ENCODE data around the gene MRPL2.
A peak's percentile ranks its signal among the peaks of the same experiment; 100 is the strongest.

MRPL2 gene

DNA sequence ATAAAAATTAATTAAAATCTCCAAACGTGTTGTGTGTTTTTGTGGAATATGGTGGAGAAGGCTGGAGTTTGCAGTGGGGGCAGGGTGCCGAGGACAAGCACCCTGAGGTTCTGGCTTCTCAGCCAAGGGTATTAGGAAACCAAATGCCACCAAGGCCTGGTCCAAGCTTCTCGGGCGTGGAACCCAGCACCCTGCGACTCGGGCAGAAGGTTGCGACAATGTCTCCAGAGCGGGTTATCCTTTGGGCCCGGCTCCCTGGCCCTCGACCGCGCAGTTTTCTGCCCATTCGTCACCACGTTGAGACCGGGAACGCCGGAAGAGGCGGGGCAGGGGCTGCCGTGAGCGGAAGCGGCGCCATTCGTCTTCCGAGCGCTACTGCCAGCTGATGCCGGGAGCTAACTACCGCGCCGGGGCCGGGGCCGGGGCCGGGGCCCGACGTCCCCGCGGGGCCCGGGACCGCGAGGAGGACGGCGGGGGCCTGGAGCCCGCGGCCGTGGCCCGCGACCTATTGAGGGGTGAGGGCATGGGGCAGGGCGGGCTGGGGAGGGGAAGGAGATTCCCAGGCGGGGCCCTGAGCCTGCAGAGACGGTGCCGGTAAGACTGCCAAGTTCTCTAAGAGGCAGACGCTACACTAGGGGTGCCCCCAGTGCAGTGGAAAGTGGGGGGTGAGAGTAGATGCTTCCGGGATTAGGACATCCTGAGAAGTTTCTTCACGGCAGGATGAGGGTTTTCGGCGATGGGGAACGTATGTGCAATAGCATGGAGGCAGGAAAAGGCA is 37.8 kb downstream of the MRPL2 start, which contains the start of gene RRP36:
Gene RRP36 (plus strand): TSS at position 354 of the 778 bp plus-strand sequence. CDS start 32 bp downstream, at position 386.
- DNase-seq (ENCODE audit: extremely low read depth in 1 of 2, low read depth in 1 of 2), result peak; percentile 50 to 52

DNA sequence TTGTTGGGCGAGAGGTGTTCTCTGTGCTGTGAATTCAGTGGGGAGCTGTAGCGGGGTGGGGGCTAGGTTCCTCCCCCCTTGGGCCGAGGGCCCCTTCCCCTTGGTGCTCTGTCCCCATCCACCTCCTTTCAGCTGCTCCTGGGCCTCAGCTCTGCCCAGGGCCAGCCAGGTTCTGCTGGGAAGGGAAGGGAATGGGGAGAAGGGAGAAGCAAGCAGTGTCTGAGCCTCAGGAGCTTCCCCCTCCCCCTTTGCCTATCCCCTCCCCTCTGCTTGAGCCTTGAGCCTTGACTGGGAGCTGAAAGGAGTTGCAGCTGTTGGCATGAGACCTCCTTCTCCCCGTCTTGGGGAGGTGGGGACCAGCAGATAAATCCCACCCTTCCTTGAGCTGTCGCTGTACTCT is 38.4 kb downstream of the MRPL2 start:
- DNase-seq (ENCODE audit: extremely low read depth in 1 of 2, low read depth in 1 of 2), result no peak

DNA sequence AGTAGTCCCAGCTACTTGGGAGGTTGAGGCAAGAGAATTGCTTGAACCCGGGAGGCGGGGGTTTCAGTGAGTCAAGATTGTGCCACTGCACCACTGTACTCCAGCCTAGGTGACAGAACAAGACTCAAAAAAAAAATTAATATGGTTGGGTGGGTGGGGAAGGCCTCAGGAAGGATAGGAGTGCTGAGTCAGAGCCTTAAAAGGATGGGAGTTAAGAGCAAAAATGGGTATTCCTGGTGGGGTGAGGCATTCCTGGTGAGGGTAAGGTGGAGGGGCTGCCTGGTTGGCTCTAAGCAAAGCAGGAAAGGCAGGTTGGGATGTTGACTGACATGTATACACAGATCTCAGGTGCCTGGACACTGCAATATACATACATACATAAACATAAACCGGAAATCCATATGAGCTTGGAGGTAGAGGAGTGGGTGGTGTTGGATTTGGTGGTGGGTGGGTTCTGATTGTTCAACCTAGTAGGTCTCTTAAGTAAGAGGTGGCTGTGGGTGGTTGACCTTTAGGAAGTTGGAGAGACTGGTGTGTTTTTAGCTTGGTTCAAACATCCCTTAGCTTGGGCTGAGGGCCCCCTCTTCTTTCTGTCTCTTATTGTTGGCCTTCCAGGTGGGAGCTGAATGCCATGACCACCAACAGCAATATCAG is 39.1 kb downstream of the MRPL2 start:
- no peak for DNase-seq (ENCODE audit: extremely low read depth in 1 of 2, low read depth in 1 of 2)

DNA sequence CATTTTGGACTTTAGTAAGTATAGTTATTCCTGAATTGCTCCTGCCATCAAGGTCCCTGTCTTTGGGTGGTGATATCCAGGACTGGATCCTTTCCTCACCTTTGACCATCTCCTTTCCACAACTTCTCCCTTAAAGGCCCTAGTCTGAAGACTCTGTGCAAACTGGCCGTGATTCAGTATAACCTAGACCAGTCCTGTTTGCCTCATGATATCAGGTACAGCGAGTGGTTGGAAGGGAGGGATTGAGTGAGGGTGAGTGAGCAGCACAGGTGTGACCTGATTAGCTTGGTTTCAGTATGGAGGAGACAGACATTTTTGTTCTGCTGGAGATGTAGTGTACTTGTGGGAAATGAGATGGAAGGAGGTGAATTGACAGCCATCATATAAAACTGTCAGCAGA is 40.1 kb downstream of the MRPL2 start:
- DNase-seq (ENCODE audit: extremely low read depth in 1 of 2, low read depth in 1 of 2), result no peak

DNA sequence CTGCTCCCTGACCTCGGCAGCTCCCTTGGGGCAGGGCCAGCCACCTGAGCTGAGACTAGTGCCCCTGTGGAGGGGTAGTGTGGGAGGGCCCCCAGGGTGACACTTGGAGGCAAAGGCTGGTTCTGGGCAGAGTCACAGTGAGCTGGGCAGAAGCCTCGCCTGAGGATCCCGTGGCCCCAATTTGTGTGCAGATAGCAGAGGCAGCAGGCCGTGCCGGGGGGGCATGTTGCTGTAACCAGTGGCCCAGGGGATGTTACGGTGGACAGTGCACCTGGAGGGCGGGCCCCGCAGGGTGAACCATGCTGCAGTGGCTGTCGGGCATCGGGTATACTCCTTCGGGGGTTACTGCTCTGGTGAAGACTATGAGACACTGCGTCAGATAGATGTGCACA is 42.3 kb downstream of the MRPL2 start:
- DNase-seq (ENCODE audit: extremely low read depth in 1 of 2, low read depth in 1 of 2), result no peak

DNA sequence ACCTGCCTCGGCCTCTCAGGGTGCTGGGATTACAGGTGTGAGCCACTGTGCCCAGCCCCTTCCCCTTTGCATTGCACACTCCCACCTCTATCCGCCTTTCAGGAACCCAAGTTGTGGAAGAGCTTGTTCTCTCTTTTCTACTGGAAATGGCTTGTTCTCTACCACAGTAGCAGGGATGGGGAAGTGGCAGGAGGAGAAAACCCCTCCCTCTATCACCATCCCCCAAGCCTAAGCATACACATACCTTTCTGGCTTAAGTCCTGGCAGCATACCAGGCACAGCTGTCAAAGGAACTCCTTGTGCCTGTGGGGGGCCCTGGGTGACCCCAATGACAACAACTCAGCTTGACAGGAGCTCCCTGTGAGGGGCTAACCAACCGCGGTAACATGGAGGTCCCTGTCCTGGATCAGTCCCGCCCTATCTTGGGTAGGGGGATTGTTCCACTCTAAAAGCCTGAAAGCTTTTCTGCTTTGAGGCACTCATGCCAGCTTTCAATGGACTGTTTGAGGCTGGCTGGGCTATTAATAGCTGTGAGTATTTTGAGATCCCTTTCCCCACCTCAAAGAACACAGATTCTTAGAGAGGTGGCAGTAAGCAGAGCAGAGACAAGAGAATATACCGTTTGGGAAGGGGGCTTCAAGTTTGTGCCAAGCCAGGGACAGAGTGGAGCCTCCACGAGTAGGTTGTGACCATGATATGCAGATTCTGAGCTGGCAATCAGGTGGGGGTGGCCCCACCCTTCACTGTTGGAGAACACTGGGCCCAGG is 42.9 kb downstream of the MRPL2 start:
- DNase-seq (ENCODE audit: extremely low read depth in 1 of 2, low read depth in 1 of 2), result no peak

DNA sequence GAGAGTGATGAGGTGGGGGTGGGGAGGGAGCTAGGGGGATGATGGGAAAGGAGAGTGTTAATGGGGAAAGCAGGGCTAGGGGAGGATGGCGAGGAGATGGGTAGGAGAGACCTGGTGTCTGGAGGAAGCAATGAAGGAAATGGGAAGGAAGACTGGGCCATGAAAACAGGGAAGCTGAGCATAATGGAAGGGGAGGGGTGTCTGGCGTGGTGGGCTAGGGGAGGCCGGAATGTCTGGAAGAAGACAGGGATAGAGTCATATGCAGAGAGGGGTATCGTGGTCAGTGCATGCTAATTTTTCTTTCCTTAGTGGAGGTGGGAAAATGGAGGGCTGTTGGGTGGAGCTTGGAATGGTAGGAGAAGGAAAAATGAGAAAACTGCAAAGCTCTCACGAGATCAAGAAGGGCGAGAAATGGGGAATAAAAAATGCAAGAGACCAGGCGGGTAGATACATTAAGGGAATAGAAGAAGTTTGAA is 44.8 kb downstream of the MRPL2 start:
- no peak for DNase-seq (ENCODE audit: extremely low read depth in 1 of 2, low read depth in 1 of 2)

DNA sequence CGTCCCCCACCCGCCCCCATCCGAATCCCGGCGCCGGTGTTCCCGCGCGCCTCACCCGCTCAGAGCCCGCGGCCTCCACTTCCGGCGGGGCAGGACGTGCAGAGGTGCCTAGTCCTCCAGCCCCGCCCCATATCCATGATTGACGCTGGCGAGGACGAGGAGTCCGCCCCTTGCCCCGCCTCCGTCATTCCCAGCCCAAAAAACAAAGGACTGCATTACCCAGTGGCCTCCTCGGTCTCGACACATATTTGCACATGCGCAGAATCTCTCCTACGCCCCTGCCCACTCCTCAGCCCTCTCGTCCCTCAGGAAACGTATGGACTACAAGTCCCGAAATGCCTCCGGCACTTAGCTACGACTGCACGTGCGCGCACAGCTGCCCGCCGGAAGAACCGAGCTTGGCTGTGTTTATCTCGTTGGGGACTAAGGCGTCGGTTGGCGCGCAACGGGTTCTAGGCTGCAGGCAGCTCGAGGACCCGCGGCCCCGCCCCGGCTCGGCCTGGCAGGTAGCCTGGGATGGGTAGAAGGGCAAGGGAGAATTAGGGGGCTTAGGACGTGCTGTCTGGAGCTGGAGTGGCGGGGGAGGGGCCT is 45.3 kb downstream of the MRPL2 start, which contains the start of the genes KLHDC3 and MEA1:
Gene KLHDC3 (plus strand): TSS at position 407 of the 591 bp plus-strand sequence. CDS start 2,944 bp downstream, outside the sequence.
Gene MEA1 (minus strand): TSS at position 104 of the 591 bp plus-strand sequence. CDS start 133 bp downstream, outside the sequence.
- DNase-seq (ENCODE audit: extremely low read depth in 1 of 2, low read depth in 1 of 2), result peak; percentile 98 to 99

DNA sequence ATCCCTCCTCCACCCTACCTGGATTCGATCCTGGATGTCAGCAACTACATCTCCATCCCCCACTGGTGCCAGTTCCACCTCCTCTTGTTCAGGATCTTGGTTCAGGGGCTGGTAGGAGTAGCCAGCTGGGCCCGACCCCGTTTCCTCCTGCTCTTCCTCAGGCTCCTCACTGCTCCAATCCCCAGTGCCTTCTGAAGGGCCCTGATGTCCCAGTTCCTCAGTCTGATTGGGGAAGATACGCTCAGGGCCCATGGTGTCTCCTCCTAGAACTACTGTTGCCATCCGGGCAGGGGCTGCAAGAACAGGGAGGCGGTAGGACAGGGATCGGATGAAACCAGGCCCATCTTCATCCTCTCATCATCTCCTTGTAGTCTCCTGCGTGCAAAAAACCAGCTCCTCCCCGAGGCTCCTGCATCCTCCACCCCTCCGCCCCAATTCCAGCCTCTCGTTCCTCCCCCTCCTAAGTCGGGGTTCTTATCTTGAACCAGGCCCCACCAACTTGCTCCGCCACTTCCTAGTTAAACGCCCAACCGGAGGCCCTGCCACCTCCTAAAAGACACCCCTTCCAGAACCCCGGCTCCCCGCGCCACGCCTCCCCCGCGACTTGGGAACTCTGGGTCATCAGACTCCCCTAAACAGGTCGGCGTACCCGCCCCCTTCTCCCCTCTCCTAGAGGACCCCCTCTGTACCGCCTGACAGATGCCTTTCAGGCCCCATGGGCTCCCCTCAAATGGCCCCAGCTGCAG is 46.0 kb downstream of the MRPL2 start:
- DNase-seq (ENCODE audit: extremely low read depth in 1 of 2, low read depth in 1 of 2), result no peak

DNA sequence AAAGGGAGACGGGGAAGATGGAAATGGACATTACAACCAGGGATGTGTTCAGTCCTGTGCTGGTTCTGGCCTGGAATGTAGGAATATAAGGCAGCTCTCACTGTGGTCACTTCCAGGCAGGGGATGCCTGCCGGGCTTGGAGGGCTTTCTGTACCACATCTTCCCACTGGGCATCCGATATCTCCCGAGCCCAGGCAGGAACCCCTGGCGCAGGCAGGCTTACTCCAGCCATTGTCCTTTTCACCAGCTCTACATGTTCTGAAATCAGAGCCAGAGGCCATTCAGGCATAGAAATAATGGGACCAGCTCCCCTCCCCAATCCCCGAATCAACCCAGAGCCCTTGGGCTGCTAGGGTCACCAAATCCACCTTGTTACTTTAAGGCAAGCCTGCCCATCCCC is 46.9 kb downstream of the MRPL2 start:
- no peak for DNase-seq (ENCODE audit: extremely low read depth in 1 of 2, low read depth in 1 of 2)

DNA sequence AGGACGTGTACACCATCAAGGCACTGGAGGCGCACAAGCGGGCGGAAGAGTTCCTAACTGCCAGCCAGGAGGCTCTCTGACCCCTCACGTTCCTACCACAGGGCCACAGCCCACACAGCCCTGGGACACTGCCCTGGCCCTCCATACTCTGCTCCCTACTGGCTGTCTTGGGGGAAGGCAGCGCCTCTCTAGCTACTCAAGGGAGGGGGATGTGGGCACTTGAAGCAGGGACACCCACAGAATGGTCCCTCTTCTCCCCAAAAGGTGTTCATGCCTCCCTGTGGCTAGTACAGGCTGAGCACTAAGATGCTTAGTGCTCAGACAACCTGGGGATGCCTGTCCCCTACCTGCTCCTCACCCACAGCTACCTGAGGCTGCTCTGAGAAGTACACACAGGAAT is 48.0 kb downstream of the MRPL2 start:
- no peak for DNase-seq (ENCODE audit: extremely low read depth in 1 of 2, low read depth in 1 of 2)

DNA sequence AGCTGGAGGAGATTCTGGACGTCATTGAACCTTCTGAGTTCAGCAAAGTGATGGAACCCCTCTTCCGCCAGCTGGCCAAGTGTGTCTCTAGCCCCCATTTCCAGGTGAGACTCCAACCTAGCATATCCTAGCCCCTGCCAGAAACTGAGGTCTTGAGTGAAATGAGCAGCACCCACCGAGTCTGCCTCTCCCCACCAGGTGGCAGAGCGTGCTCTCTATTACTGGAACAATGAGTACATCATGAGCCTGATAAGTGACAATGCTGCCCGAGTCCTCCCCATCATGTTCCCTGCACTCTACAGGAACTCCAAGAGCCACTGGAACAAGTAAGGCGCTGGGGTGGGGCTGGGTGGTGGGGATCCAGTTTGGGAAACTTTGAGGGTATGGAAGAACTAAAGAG is 50.1 kb downstream of the MRPL2 start:
- DNase-seq (ENCODE audit: extremely low read depth in 1 of 2, low read depth in 1 of 2), result no peak

DNA sequence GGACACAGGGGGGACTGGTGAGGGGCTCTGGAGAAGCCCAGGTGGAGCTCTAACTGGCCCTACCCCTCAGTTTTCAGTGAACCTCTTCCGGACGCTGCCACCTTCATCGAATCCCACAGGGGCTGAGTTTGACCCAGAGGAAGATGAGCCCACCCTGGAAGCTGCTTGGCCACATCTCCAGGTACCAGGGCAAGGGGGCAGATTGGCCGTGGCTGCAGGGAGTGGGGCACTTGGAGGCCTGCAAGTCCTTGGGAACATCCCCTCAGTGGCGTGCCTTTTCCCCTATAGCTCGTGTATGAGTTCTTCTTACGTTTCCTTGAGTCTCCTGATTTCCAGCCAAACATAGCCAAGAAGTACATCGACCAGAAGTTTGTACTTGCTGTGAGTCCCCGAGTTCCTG is 52.1 kb downstream of the MRPL2 start:
- no peak for DNase-seq (ENCODE audit: extremely low read depth in 1 of 2, low read depth in 1 of 2)

DNA sequence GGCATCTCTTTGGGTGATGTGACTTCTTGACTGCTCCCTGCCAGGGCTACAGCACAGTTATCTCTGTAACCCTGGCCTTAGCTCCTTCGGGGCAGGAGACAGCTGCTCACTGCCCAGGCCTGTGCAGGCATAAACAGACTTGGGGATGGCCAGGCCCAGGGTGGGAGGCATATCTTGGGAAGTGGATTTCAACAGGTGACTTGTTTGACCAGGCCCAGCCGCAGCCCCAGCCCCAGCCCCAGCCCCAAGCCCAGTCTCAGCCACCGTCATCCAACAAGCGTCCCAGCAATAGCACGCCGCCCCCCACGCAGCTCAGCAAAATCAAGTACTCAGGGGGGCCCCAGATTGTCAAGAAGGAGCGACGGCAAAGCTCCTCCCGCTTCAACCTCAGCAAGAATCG is 53.0 kb downstream of the MRPL2 start:
- DNase-seq (ENCODE audit: extremely low read depth in 1 of 2, low read depth in 1 of 2), result no peak

DNA sequence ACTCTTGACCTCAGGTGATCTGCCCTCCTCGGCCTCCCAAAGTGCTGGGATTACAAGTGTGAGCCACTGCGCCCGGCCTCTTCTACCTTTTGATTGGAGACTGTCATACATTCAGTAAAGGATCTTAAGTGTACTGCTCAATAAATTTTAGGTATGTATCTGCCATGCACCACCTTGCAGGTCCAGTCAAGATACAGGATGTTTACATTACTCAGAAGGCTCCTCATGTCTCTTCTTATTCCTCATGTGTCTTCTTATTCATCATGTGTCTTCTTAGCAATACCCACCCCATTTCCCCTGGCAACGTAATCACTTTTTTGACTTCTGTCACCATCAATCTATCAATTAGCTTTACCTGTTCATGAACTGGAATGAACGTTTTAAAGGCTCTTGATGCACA is 53.4 kb downstream of the MRPL2 start:
- no peak for DNase-seq (ENCODE audit: extremely low read depth in 1 of 2, low read depth in 1 of 2)
